ENCODE measurements around the gene TAS2R8.
"Not testable (repeated sequence)": the region's sequence is repeated elsewhere in the genome, so short reads cannot be mapped to it uniquely, and the experiment has no call there.

TAS2R8 gene

GRCh38 chr12:10807186-10807585 is at the start of gene TAS2R8:
TAS2R8 (minus strand) TSS chr12:10807286; CDS start chr12:10806980, 306 bp downstream.
- no peak for DNase-seq (ENCODE audit: low spot score)

GRCh38 chr12:10855807-10856206 is 48.7 kb upstream of the TAS2R8 start:
- no peak for DNase-seq (ENCODE audit: low spot score)

- no peak for DNase-seq (ENCODE audit: low spot score)
Measured at GRCh38 chr12:10853776-10854175, 46.7 kb upstream of the TAS2R8 start.

GRCh38 chr12:10851243-10851858 is 44.3 kb upstream of the TAS2R8 start:
- no peak for DNase-seq (ENCODE audit: low spot score)

GRCh38 chr12:10849425-10849878 is 42.4 kb upstream of the TAS2R8 start, which contains the start of gene PRR4:
PRR4 (minus strand) TSS chr12:10849475; CDS start chr12:10849437, 38 bp downstream.
- no peak for DNase-seq (ENCODE audit: low spot score)

- DNase-seq (ENCODE audit: low spot score) = no peak
Measured at GRCh38 chr12:10847744-10848143, 40.7 kb upstream of the TAS2R8 start.

- no peak for DNase-seq (ENCODE audit: low spot score)
Measured at GRCh38 chr12:10842862-10843261, 35.8 kb upstream of the TAS2R8 start.

- DNase-seq (ENCODE audit: low spot score) = no peak
Measured at GRCh38 chr12:10838461-10838860, 31.4 kb upstream of the TAS2R8 start.

GRCh38 chr12:10829994-10830393 is 22.9 kb upstream of the TAS2R8 start:
- DNase-seq (ENCODE audit: low spot score) = no peak

- DNase-seq (ENCODE audit: low spot score) = no peak
Measured at GRCh38 chr12:10826258-10826657, 19.2 kb upstream of the TAS2R8 start, which contains the start of gene TAS2R10. TAS2R10 (minus strand) TSS chr12:10826358; CDS start chr12:10826269, 89 bp downstream.

- DNase-seq (ENCODE audit: low spot score) = no peak
Measured at GRCh38 chr12:10824957-10825356, 17.9 kb upstream of the TAS2R8 start.

- no peak for DNase-seq (ENCODE audit: low spot score)
Measured at GRCh38 chr12:10811883-10812536, 4.9 kb upstream of the TAS2R8 start.

GRCh38 chr12:10810068-10810467 is 3.0 kb upstream of the TAS2R8 start, which contains the start of gene TAS2R9:
TAS2R9 (minus strand) TSS chr12:10810168; CDS start chr12:10810075, 93 bp downstream.
- no peak for DNase-seq (ENCODE audit: low spot score)

- DNase-seq (ENCODE audit: low spot score) = no peak
Measured at GRCh38 chr12:10802587-10802986, 4.5 kb downstream of the TAS2R8 start, which contains the start of gene TAS2R7. TAS2R7 (minus strand) TSS chr12:10802627; CDS start chr12:10802570, 57 bp downstream.

GRCh38 chr12:10801741-10802140 is 5.3 kb downstream of the TAS2R8 start:
- no peak for DNase-seq (ENCODE audit: low spot score)

- DNase-seq (ENCODE audit: low spot score) = no peak
Measured at GRCh38 chr12:10794222-10794621, 12.9 kb downstream of the TAS2R8 start.

GRCh38 chr12:10791769-10792168 is 15.3 kb downstream of the TAS2R8 start:
- DNase-seq (ENCODE audit: low spot score) = not testable (repeated sequence)

GRCh38 chr12:10783252-10783651 is 23.8 kb downstream of the TAS2R8 start:
- no peak for DNase-seq (ENCODE audit: low spot score)

- no peak for DNase-seq (ENCODE audit: low spot score)
Measured at GRCh38 chr12:10779103-10779502, 28.0 kb downstream of the TAS2R8 start.

GRCh38 chr12:10771132-10771733 is 35.9 kb downstream of the TAS2R8 start:
- DNase-seq (ENCODE audit: low spot score) = no peak

- DNase-seq (ENCODE audit: low spot score) = no peak
Measured at GRCh38 chr12:10759657-10760056, 47.4 kb downstream of the TAS2R8 start.

- DNase-seq (ENCODE audit: low spot score) = no peak
Measured at GRCh38 chr12:10756194-10756593, 50.9 kb downstream of the TAS2R8 start.

Measured in HuH-7.5 (cell line).